ENCODE measurements around the gene KLHDC2.

DNA sequence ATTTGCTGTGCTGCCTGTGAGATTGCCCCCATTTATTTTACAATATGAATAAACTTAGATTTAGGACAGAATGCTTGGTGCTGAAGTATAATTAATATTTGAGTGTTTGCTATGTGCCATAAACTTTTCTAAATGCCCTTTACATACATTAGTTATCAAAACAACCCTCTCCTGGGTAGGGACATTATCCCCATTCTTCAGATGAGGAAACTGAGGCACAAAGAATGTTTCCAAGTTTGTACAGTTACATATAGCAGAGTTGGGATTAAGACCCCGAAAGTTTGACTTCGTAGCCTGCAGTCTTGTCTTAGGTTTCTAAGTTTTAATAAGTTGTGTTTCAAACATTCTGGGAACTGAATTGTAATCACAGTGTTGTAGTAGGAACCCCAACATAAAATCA, 18.4 kb downstream of the KLHDC2 start:
- TF ChIP-seq GATA3 (IDR thresholded peaks at IDR 0.05; ENCODE audit: low read depth, low read length): no peak
- TF ChIP-seq GATA2 (IDR thresholded peaks at IDR 0.05; ENCODE audit: low read depth, low read length): no peak
